ENCODE results near the gene STK35.

Gene STK35

GRCh38 chr20:2133318-2134183, 31.9 kb downstream of the STK35 start:
- DNase-seq (ENCODE audit: low read depth, low spot score), result no peak

GRCh38 chr20:2135013-2135412, 33.4 kb downstream of the STK35 start:
- DNase-seq (ENCODE audit: low read depth, low spot score), result no peak

- DNase-seq (ENCODE audit: low read depth, low spot score), result no peak
Observed at GRCh38 chr20:2136275-2136674, 34.6 kb downstream of the STK35 start.

GRCh38 chr20:2137552-2138201, 36.0 kb downstream of the STK35 start:
- no peak for DNase-seq (ENCODE audit: low read depth, low spot score)

- no peak for DNase-seq (ENCODE audit: low read depth, low spot score)
Observed at GRCh38 chr20:2138396-2138795, 36.8 kb downstream of the STK35 start.

DNA sequence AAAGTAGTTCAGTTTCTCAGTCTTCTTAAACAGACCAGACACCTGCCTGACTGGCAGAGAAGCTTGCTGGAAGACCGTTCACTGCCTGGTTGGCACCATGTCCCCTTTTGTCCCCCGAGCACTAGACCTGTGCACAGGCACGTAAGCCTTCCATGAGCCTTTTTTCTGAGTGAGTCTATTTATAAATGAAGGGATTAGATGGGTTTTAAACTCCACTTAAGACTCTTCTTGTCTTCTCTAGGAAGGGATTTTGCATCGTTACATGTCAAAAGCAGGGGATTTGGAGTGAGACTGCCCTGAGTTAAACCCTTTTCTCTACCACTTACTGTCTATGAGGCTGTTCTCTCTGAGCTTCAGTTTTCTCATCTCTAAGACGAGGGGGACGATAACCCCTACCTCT, 37.6 kb downstream of the STK35 start:
- DNase-seq (ENCODE audit: low read depth, low spot score), result no peak

DNA sequence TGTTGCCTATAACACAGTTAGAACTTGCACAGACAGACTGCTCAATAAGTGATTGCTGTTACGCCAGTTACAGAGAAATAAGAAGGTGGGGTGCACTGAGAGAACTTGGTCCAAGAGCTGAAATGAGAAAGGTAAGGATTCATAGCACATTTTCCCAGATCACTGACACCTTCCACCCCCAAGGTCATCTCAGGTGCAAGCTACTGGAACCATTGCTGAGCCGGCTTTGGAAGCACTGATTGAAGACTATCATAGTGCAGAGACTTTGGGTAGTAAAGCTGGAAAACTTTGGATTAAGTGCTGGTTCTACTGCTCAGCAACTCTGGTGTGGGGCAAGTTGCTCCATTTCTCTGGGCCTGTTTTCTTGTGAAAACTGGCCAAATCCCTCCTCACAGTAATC, 38.1 kb downstream of the STK35 start:
- no peak for DNase-seq (ENCODE audit: low read depth, low spot score)

- DNase-seq (ENCODE audit: low read depth, low spot score), result no peak
Observed at GRCh38 chr20:2140561-2140960, 38.9 kb downstream of the STK35 start.

- DNase-seq (ENCODE audit: low read depth, low spot score), result no peak
Observed at GRCh38 chr20:2141600-2142575, 40.3 kb downstream of the STK35 start.

DNA sequence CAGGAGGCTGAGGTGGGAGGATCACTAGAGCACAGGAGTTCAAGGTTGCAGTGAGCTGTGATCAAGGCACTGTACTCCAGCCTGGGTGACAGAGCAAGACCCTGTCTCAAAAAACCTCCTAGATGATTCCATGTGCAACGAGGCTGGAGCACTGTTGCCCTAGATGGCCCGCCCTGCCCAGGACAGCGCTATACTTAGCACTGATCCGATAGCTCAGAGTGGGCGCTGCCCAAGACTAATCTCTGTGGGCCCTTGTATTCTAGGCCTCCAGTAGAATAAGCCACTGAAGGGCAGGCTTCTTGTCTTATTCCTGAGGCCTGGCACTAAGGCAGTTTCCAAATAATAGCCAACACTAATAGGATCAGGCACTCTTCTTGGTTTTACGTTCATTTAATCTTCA, 41.0 kb downstream of the STK35 start:
- DNase-seq (ENCODE audit: low read depth, low spot score), result no peak

DNA sequence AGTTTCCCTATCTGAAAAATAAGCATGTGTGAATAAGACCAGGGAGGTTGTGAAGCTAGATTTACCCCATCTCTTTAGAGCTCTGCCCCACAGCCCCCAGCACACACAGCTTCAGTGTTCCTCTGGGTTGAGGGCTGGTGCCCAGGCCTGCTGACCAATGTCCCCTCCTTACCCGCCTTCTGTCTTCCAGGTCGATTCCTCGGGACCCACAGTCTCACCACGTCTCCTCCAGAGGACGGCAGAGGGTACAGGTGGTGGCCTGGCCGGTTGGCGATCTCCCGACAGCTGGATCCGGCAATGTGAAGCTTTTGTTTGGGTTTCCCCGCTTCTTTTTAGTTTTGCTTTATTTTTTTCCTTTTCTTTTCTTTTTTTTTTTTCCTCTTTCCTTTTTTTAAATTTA, 42.0 kb downstream of the STK35 start:
- DNase-seq (ENCODE audit: low read depth, low spot score), result no peak

GRCh38 chr20:2144850-2145249, 43.2 kb downstream of the STK35 start:
- DNase-seq (ENCODE audit: low read depth, low spot score), result no peak

GRCh38 chr20:2145376-2145775, 43.7 kb downstream of the STK35 start:
- DNase-seq (ENCODE audit: low read depth, low spot score), result no peak

GRCh38 chr20:2146080-2146867, 44.6 kb downstream of the STK35 start:
- no peak for DNase-seq (ENCODE audit: low read depth, low spot score)

GRCh38 chr20:2149507-2149906, 47.9 kb downstream of the STK35 start:
- no peak for DNase-seq (ENCODE audit: low read depth, low spot score)

DNA sequence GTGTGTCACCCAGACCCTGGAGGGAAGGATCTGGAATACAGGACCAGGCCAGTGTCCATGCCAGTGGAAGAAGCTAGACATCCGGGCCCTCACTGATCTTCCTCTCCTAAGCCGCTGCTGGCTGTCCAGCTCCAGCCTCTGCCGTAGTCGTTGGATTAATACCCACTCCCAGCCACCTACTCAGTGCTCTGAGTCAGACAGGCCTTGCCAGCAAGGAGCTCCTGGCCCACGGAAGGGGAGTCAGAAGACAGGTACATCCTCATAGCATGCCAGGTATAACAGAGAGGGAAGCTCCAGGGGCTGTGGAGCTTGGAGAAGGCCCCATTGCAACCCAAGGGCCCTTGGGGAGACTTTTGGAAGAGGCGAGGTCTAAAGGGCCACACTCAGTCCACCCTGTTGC, 49.0 kb downstream of the STK35 start:
- no peak for DNase-seq (ENCODE audit: low read depth, low spot score)

DNA sequence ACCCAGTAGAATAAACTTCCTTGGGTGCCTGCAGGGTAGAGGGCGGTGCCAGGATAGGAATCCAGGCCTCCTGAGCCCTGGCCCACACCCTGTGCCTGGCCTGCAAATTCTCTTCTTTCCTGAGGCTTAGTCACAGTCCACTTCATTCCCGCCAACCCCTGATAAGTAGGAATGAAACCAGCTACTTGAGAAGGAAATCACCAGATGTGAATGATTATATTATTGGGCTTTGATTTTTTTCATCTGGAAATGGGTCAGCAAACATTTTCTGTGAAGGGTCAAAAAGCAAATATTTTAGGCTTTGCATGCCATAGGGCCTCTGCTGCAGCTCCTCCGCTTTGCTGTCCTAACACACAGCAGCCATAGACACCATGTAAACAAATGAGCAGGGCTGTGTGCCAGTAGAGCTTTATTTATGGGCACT, 50.2 kb downstream of the STK35 start:
- DNase-seq (ENCODE audit: low read depth, low spot score), result no peak

DNA sequence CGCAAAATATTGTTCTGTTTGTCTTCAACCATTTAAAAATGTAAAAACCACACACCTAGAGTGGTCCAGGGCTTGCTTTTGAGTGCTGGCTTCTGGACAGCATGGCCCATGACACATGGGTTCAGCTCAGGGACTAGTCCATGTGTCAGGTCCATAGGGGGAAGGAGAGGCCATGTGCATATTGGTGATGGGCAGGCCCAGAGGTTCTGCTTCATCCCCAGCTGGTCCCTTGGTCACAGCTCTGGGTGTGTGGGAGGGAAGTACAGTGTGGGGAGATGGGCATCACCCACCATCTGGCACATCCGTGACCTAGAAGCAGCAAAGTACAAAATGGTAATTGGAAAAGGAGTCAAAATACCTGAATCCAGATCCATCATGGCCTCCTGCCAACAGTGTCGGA, 50.7 kb downstream of the STK35 start:
- no peak for DNase-seq (ENCODE audit: low read depth, low spot score)

- DNase-seq (ENCODE audit: low read depth, low spot score), result no peak
Observed at GRCh38 chr20:2153326-2153725, 51.7 kb downstream of the STK35 start.

GRCh38 chr20:2156224-2156623, 54.6 kb downstream of the STK35 start:
- DNase-seq (ENCODE audit: low read depth, low spot score), result no peak

All from activated CD4-positive, CD25-positive, alpha-beta regulatory T cell treated with anti-CD3 and anti-CD28 coated beads, Interleukin-2, amount 50 U/mL, for 16 hours (primary cell).